GM23248 (cell line): Measurements from ENCODE around the gene DUSP7. TPM values are rescaled to one million over a fixed set of nuclear protein-coding genes. Genes with fewer than 3 reads are reported as not detected.

ENCODE experiments used
- DNase-seq: peaks from one replicate; pipeline ENCODE4 v3.0.0-alpha.2; 2015
- H2AFZ ChIP-seq: fragments of 200-600 bp; sonication (generic); 2 replicates; pipeline ENCODE4 v1.6.1; 2016; ENCODE audit warnings: antibody characterized with exemption
- H3F3A ChIP-seq: fragments of 200-600 bp; sonication (generic); 2 replicates; pipeline ENCODE4 v1.6.1; 2016; ENCODE audit warnings: mild to moderate bottlenecking, antibody characterized with exemption, mixed run types; ENCODE audit not compliant: insufficient read depth
- H3K27ac ChIP-seq: fragments of 200-600 bp; sonication (generic); 2 replicates; pipeline ENCODE4 v1.5.1; 2016; ENCODE audit warnings: mild to moderate bottlenecking
- H3K27me3 ChIP-seq: fragments of 200-600 bp; sonication (generic); replicated peaks from 2 replicates; pipeline ENCODE4 v1.6.1; 2016; ENCODE audit warnings: mild to moderate bottlenecking; ENCODE audit not compliant: insufficient read depth
- H3K36me3 ChIP-seq: fragments of 200-600 bp; sonication (generic); 2 replicates; pipeline ENCODE4 v1.6.1; 2016; ENCODE audit warnings: low read depth, mild to moderate bottlenecking
- H3K4me1 ChIP-seq: fragments of 200-600 bp; sonication (generic); 2 replicates; pipeline ENCODE4 v1.6.1; 2016; ENCODE audit warnings: mild to moderate bottlenecking; ENCODE audit not compliant: insufficient read depth
- H3K4me2 ChIP-seq: fragments of 200-600 bp; sonication (generic); one replicate; pipeline ENCODE4 v1.6.1; 2016; ENCODE audit warnings: mild to moderate bottlenecking; ENCODE audit not compliant: unreplicated experiment
- H3K4me3 ChIP-seq: fragments of 200-600 bp; sonication (generic); 2 replicates; pipeline ENCODE4 v1.5.1; 2016; ENCODE audit warnings: mild to moderate bottlenecking
- H3K79me2 ChIP-seq: fragments of 200-600 bp; sonication (generic); 2 replicates; pipeline ENCODE4 v1.6.1; 2016; ENCODE audit warnings: mild to moderate bottlenecking; ENCODE audit not compliant: insufficient read depth
- H3K9ac ChIP-seq: fragments of 200-600 bp; sonication (generic); 2 replicates; pipeline ENCODE4 v1.6.1; 2016; ENCODE audit warnings: mild to moderate bottlenecking
- H3K9me2 ChIP-seq: fragments of 200-600 bp; sonication (generic); 2 replicates; pipeline ENCODE4 v1.6.1; 2016; ENCODE audit warnings: mixed run types, mild to moderate bottlenecking, moderate library complexity; ENCODE audit not compliant: insufficient read depth
- H3K9me3 ChIP-seq: fragments of 200-600 bp; sonication (generic); one replicate; pipeline ENCODE4 v1.6.1; 2017; ENCODE audit warnings: low read depth
- H4K20me1 ChIP-seq: fragments of 200-600 bp; sonication (generic); 2 replicates; pipeline ENCODE4 v1.6.0; 2016; ENCODE audit not compliant: insufficient read depth
- EZH2 ChIP-seq: fragments of 200-600 bp; sonication (generic); IDR thresholded peaks from 2 replicates; pipeline ENCODE4 v1.6.1; 2018; ENCODE audit warnings: antibody characterized with exemption, mild to moderate bottlenecking; ENCODE audit not compliant: insufficient read depth, poor library complexity, severe bottlenecking
- EZH2phosphoT487 ChIP-seq: fragments of 200-600 bp; sonication (generic); IDR thresholded peaks from 2 replicates; pipeline ENCODE4 v1.6.1; 2018; ENCODE audit warnings: antibody characterized with exemption, moderate library complexity, mild to moderate bottlenecking, low read depth; ENCODE audit not compliant: insufficient read depth
- WGBS, 2 experiments: methylation state at CpG; one replicate each; pipeline ENCODE4 v1.1.6; 2015 to 2017; ENCODE audit warnings: low lambda C conversion rate in 2 of 2, low coverage in 1 of 2; ENCODE audit errors: missing lambda C conversion rate in 2 of 2; 5-methylcytosine and 5-hydroxymethylcytosine counted together
- in situ Hi-C: fragments of 300-500 bp; cut with MboI; formaldehyde crosslinking; loops from 2 replicates; pipeline ENCODE4 v1.15.0; 2020
- polyA plus RNA-seq: library from polyadenylated mRNA; unstranded; fragments of >200 nt; fragmentation: Nextera tagmentation; extraction: Ambion mirVana; gene quantifications from 2 replicates; pipeline ENCODE4 v1.2.1, GENCODE V29; 2016
- total RNA-seq: library from RNA; depleted of rRNA; stranded (reverse); fragments of >200 nt; shearing (Covaris generic); gene quantifications from 2 replicates; pipeline ENCODE4 v1.2.3, GENCODE V29; 2014

Gene DUSP7
- total and polyA plus RNA-seq, 2 experiments from 2014 or later = 5.8 to 17.7 TPM

DNA sequence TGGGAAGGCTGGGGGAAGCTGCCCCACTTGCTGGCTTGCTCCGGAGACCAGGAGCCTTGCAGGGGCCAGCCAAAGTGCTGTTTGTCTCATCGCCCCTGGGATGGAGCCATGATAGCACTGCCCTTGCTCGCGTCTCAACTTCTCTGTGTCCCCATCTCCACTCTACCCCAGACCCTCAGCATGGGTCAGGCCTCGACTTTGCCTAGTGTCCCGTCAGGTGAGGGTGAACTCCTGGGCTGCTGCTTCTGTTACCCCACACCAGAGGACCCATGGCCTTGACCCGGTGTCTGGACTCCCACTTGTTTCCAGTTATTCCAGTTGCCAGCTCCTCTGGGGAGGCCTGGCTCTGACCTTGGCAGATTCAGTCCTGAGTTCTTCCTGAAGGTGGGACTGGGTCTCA lies 36.5 kb upstream of the DUSP7 start:
- H3K27me3 ChIP-seq = no peaks in the 10 kb centered on the region
- no peak overlapping the region for H3K4me2 ChIP-seq
- H3K36me3 ChIP-seq = no peaks in the 10 kb centered on the region
- H3K9me2 ChIP-seq = no peaks in the 10 kb centered on the region
- H3K4me1 ChIP-seq = peaks cover 36% of the 10 kb centered on the region
- H3K79me2 ChIP-seq = no peaks in the 10 kb centered on the region
- no peaks in the 10 kb centered on the region for H3F3A ChIP-seq
- no peak for DNase-seq
- H3K27ac ChIP-seq = no peak overlapping the region
- no peak overlapping the region for H2AFZ ChIP-seq
- H3K4me3 ChIP-seq = no peak overlapping the region
- no peak overlapping the region for H3K9ac ChIP-seq
- WGBS, 2 experiments = 96% methylated on average over 7 of the region's 7 CpGs
- TF ChIP-seq EZH2 (no peak), EZH2phosphoT487 (no peak)
- H4K20me1 ChIP-seq = no peaks in the 10 kb centered on the region
- in situ Hi-C loops = no loop called here
- H3K9me3 ChIP-seq = no peaks in the 10 kb centered on the region

DNA sequence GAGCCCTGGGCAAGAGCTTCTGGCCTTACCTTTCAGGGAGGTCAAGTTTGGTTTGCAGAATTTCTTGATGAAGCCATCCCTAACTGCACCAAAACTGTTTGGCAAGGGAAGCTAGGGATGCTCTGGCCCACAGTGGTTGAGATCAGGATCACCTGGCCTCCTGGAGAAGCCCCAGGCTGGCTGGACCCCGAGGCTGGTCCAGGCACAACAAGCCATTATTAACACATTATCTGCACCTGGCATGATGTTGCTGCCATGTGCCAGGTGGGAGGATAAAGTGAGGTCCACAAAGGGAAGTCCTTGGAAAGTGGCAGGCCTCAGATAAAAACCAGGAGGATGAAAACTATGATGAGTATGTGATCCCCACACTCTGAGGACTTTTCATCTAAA lies 35.9 kb upstream of the DUSP7 start:
- Histone ChIP-seq H3K4me2 (no peak overlapping the region), H3K9ac (no peak overlapping the region), H3K9me3 (no peaks in the 10 kb centered on the region), H3K9me2 (no peaks in the 10 kb centered on the region), H3K36me3 (no peaks in the 10 kb centered on the region), H4K20me1 (no peaks in the 10 kb centered on the region), H3K4me3 (no peak overlapping the region), H3F3A (no peaks in the 10 kb centered on the region), H3K27ac (no peak overlapping the region), H3K79me2 (no peaks in the 10 kb centered on the region), H3K27me3 (no peaks in the 10 kb centered on the region), H3K4me1 (peaks cover 40% of the 10 kb centered on the region), H2AFZ (no peak overlapping the region)
- DNase-seq = no peak
- in situ Hi-C loops = no loop called here
- 42 to 46% methylated on average over 1 of the region's 1 CpG for WGBS, 2 experiments
- no peak for TF ChIP-seq EZH2
- no peak for TF ChIP-seq EZH2phosphoT487

DNA sequence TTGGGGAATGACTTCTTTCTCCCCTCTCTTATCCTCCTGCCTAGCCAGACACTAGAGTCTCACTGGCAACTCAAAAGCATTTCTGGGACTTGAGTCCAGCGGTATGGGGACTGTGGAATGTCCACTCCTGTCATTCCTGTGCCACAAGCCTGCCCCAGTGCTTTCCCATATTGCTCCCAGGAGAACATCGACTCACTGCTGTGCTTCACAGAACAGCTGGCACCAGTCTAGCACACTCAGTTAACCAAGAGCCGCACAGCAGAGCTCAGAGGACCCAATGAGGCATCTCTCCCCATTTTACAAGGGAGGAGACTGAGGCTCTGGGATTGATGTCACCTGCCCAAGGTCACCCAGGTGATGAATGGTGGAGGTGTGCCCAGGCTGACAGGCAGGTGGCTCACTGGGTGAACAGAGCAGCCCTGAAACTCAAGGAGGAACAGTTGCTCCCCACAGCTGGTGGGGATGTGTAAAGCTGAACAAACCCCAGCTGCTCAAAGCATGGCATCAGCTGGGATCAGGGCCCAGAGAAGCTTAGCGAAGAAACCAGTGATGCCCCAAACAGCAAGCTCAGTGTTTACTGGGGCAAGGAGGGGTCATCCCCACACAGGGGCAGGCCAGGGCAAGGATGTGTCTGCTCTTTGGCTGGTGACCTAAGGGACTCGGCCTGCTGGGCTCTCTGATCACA lies 35.4 kb upstream of the DUSP7 start:
- peak; percentile 72 for DNase-seq
- Histone ChIP-seq H4K20me1 (no peaks in the 10 kb centered on the region), H3K4me1 (peaks cover 45% of the 10 kb centered on the region), H3F3A (no peaks in the 10 kb centered on the region), H3K27ac (peak overlapping the region; percentile 85; the same call in 1 of the 2 replicates), H3K4me2 (no peak overlapping the region), H3K36me3 (no peaks in the 10 kb centered on the region), H3K9ac (0 out of 2 replicates have a peak overlapping the region, but pooled peaks have one; percentile 68), H2AFZ (no peak overlapping the region), H3K9me3 (no peaks in the 10 kb centered on the region), H3K79me2 (no peaks in the 10 kb centered on the region), H3K27me3 (no peaks in the 10 kb centered on the region), H3K9me2 (no peaks in the 10 kb centered on the region), H3K4me3 (no peak overlapping the region)
- 74 to 78% methylated on average over 5 of the region's 5 CpGs for WGBS, 2 experiments
- in situ Hi-C loops = no loop called here
- TF ChIP-seq EZH2phosphoT487 (no peak), EZH2 (no peak)

DNA sequence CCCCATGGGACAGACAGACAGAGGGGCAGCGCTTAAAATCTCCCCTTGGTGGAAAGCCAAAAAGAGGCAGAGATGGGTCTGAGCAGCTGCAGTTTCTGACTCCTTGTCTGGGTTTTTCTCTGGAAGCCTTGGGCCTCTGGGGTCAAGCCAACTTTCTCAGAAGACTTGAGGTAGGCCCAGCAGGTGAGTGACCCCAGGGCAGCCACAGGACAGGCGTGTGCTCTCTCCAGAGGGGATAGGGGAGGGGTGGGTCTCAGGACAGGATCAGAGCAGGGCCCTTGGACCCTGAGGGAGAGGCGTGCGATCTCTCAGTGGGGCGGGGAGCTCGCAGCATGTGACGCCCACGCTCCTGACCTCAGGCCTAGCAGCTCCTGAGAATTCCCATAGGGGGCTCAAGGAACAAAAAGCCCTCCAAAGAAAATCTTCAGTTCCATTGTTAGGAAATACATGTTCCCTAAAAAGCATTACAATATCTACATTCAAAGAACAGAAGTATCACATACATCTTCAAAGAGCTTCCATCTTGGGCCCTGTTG lies 34.6 kb upstream of the DUSP7 start:
- H3K9ac ChIP-seq = peak overlapping the region; percentile 68
- H3K4me2 ChIP-seq = no peak overlapping the region

More for the DNA sequence above, 34.6 kb upstream of the DUSP7 start:
- H3F3A ChIP-seq = no peaks in the 10 kb centered on the region
- peaks cover 45% of the 10 kb centered on the region for H3K4me1 ChIP-seq
- TF ChIP-seq EZH2 (no peak), EZH2phosphoT487 (no peak)
- H3K79me2 ChIP-seq = no peaks in the 10 kb centered on the region
- H3K27ac ChIP-seq = peak overlapping the region; percentile 85
- no peaks in the 10 kb centered on the region for H3K9me2 ChIP-seq
- in situ Hi-C loops = no loop called here
- 94 to 98% methylated on average over 7 to 8 of the region's 8 CpGs for WGBS, 2 experiments
- no peaks in the 10 kb centered on the region for H3K9me3 ChIP-seq
- no peaks in the 10 kb centered on the region for H4K20me1 ChIP-seq
- no peak overlapping the region for H3K4me3 ChIP-seq
- H3K27me3 ChIP-seq = no peaks in the 10 kb centered on the region
- DNase-seq = no peak
- no peaks in the 10 kb centered on the region for H3K36me3 ChIP-seq
- H2AFZ ChIP-seq = peak overlapping the region; percentile 62; the same call in 1 of the 2 replicates
